K562 treated with DMSO at 1 percent for 48 hours (cell line): ENCODE measurements around the gene BGN. TPM values are rescaled to one million over a fixed set of nuclear protein-coding genes. Genes with fewer than 3 reads are reported as not detected.

ENCODE experiments used
- total RNA-seq: library from RNA; unstranded; fragments of 300-600 nt; gene quantifications from 2 replicates; pipeline ENCODE4 v1.2.3, GENCODE V29; 2022; ENCODE audit warnings: low replicate concordance; ENCODE audit errors: extremely low read depth

The BGN gene
- not detected in 2 replicates for total RNA-seq

DNA sequence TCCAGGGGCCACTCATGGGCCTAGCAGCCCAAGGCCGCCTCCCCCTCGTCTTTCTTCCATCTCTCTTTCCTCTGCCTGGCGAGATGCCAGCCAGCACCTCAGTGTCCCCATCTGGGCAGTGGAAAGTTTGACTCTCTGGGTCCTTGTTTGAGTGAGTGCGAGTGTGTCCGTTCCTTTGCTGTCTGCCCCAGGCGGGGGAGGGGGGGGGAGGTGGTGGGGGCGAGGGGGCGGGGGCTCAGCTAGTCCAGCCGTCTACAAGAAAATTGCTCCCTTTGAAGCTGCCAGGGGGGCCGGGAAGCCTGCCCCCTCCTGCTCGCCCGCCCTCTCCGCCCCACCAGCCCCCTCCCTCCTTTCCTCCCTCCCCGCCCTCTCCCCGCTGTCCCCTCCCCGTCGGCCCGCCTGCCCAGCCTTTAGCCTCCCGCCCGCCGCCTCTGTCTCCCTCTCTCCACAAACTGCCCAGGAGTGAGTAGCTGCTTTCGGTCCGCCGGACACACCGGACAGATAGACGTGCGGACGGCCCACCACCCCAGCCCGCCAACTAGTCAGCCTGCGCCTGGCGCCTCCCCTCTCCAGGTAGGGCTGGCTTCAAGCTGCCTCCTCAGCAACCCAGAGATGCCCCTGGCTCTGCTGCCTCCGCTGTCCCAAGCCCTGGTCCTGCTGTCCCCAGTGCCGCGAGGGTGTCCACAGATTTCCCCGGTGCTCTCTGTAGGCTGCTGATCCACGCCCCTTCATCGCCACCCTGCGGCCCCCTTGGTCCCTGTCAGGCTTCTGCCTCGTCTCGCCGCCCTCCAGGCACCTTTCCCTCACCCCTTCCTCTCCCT, at the start of gene BGN:
Gene BGN (plus strand): TSS at position 440 of the 821 bp plus-strand sequence. CDS start 9,652 bp downstream, outside the sequence.

GRCh38 chrX:153445856-153446635, 48.7 kb upstream of the BGN start, which contains the start of gene TREX2:
TREX2 (minus strand) TSS chrX:153446056; CDS start chrX:153445430, 626 bp downstream.

DNA sequence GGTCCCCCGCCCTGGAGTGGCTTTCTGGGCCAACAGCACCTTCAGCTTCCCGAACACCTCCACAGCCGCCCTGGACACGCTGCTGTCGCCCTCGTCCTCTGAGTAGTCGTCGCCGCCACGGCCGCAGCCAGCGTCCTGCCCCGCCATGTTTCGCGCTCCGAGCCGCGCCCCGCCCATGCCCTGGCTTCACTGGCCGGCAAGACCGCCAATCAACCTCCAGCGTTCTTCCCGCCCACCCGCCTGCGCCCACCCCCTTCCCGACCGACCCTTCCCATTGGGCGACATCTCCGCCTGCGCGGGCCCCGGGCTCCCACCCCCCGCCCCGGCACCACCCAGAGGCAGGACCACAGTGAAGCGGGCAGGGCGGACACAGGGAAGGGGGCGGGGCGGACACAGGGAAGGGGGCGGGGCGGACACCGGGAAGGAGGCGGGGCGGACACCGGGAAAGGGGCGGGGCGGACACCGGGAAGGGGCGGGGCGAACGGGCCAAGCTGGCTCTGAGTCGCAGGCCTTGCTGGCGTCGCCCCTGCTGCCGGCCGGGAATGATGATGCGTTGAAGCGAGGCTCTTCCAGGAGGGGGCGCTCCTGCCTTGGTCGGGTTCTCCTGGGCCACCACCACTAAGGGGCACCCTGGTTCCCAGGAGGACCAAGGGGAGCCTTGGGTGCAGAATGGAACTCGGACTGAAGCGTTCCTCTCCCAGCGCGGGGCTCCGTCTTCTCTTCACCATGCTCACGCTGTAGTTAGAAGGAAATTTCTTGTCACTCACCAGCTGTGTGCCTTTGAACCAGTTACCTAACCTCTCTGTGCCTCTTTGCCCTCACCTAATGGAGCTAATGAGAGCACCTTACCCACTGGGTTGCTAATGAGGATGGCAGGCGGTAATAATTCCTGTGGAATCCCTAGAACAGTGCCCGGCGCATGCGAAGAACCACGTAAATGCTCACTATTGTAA, 24.1 kb upstream of the BGN start, which contains the start of gene HAUS7:
Gene HAUS7 (minus strand): TSS at position 166 of the 953 bp plus-strand sequence. CDS start 19 bp downstream, at position 147.

GRCh38 chrX:153517423-153517822, 22.6 kb downstream of the BGN start, which contains the start of gene ATP2B3:
ATP2B3 (plus strand) TSS chrX:153517642; CDS start chrX:153536248, 18,606 bp downstream.

Other genes starting within 250 kb of the BGN start
- not detected in 2 replicates for gene PNMA6F, start 173.2 kb upstream of the BGN start, total RNA-seq
- gene ZNF275, start 160.8 kb upstream of the BGN start, total RNA-seq: not detected in 2 replicates
- not detected in 2 replicates for gene PNMA6E, start 93.6 kb upstream of the BGN start, total RNA-seq
- gene ZFP92, start 83.5 kb upstream of the BGN start, total RNA-seq: not detected in 2 replicates
- not detected in 2 replicates for gene TREX2, start 48.9 kb upstream of the BGN start, total RNA-seq
- not detected in 2 replicates for gene HAUS7, start 24.4 kb upstream of the BGN start, total RNA-seq
- not detected in 2 replicates for gene ATP2B3, start 22.7 kb downstream of the BGN start, total RNA-seq
- not detected in 2 replicates for gene CCNQ, start 104.2 kb downstream of the BGN start, total RNA-seq
- not detected in 2 replicates for gene DUSP9, start 152.2 kb downstream of the BGN start, total RNA-seq
- not detected in 2 replicates for gene PNCK, start 178.8 kb downstream of the BGN start, total RNA-seq
- gene SLC6A8, start 192.9 kb downstream of the BGN start, total RNA-seq: not detected in 2 replicates
- 306 TPM in 1 of 2 replicates, not detected in the other for gene BCAP31, start 229.4 kb downstream of the BGN start, total RNA-seq
- gene ABCD1, start 229.9 kb downstream of the BGN start, total RNA-seq: not detected in 2 replicates